GM21717 (cell line): ENCODE data around the gene ARHGAP40.

ENCODE experiments used
- ATAC-seq: cut with Tn5 transposase; IDR thresholded peaks from one replicate; pipeline ENCODE4 v1.9.1; 2021; ENCODE audit warnings: mild to moderate bottlenecking, moderate library complexity; ENCODE audit not compliant: unreplicated experiment

ARHGAP40 gene

DNA sequence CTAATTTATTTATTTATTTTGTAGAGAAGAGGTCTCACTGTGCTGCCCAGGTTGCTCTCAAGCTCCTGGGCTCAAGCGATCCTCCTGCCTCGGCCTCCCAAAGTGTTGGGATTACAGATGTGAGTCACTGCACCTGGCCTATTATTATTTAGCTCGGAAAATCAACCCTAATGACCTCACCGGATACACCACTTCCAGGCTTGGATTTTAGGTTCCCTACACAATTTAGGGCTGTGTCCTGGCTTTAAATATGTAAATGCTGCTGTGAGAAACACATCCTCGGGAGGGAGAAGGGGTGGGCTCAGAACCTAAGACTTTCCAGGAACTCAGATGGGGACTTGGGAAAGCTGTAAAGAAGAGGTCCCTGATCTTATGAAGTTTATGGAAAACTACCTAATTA lies 71.7 kb downstream of the ARHGAP40 start:
- ATAC-seq: no peak

DNA sequence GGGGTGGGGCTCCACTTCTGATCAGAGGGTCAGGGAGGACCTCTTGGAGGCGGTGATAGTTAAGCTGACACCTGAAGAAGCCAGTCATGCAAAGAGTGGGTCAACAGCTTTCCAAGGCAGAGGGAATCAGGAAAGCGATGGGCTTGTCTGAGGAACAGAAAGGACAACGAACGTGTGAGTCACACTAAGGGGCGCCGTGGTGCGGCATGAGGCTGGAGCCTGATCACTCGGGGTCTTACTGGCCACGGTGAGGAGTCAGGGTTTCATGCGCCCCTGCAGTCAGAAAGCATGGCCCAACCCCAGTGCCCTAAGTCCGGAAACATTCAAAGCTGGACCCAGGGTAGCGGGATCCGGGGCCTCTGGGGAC lies 72.1 kb downstream of the ARHGAP40 start:
- no peak for ATAC-seq

GRCh38 chr20:38674092-38674764 lies 72.6 kb downstream of the ARHGAP40 start:
- no peak for ATAC-seq

- no peak for ATAC-seq
Observed at GRCh38 chr20:38674765-38675133, 73.1 kb downstream of the ARHGAP40 start.

- ATAC-seq: no peak
Observed at GRCh38 chr20:38676576-38676975, 75.0 kb downstream of the ARHGAP40 start.

GRCh38 chr20:38680500-38681306 lies 79.1 kb downstream of the ARHGAP40 start:
- ATAC-seq: no peak

DNA sequence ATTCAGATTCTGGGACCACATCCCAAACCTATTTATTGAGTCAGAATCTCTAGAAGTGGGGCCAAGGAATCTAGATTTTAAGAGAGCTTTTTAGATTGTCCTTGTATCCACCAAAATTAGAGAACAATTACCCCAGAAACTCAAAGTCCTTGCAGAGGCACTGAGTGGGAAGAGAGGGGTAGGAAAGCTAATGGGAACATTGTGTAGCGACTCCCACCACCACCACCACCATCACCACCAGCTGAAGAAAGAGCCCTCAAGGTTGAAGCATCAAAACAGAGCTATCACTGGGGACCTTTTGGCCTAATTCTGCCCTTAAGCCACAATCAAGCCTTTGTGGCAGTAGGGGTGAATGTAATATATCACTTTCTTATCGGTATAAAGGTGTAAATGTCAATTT lies 83.7 kb downstream of the ARHGAP40 start:
- no peak for ATAC-seq

- ATAC-seq: no peak
Observed at GRCh38 chr20:38685853-38686473, 84.4 kb downstream of the ARHGAP40 start.

DNA sequence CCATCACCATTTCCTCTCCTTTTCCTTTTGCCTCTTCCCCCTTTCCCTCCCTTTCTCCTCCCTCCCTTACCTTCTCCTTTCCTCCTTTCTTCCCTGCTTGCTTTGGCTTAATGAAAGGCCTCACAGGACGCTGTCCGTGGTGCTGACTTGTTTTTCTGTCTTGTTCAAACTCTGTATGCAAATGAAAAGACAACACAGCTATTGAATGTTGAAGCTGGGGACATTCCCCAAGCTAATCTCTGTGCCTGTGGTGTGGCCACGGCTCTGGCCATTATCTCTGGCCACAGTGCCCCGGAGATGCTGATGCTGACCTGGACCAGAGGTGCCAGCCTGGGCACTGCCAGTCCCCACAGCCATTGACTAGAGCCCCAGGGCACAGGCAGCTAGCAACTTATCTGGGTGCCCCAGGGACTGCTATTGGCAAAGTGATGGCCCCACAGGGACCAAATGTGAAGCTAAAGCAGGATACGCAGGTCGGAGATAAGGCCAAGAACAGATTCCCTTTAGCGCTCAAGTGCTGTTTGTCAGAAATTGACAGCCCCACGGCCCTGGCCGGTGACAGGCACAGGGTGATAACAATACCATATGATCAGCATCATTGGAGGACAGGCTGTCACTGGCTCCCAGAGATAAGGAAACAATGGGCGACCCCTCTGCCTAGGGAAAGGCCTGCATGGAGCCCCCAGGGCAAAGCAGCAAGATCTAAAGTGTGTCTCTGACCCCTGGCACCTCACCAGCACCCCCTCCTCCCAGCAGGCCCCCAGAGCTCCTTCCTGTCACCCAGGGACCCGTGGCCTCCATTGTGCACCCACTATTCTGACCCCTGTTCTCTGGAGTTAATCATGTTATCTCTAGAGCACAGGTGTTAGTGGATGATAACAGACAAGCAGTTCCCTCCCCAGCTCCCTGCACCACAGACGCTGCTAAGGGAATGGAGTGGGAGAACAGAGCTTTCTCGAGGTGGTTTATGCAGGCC lies 91.1 kb downstream of the ARHGAP40 start:
- ATAC-seq: no peak

- no peak for ATAC-seq
Observed at GRCh38 chr20:38697306-38697705, 95.7 kb downstream of the ARHGAP40 start.

DNA sequence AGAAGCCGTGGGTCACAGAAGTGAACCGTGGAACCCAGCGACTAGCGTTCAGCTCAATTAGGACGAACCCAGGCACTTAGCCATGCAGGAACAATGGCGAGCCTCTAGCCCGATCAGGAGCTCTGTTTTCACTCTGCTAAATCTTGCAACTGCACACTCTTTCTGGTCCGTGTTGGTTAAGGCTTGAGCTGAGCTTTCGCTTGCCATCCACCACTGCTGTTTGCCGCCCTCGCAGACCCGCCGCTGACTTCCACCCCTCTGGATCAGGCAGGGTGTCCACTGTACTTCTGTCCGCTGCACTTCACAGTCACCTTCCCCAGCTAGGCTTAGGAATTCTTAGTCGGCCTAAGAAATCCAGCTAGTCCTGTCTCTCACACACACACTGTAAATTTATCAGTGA lies 96.9 kb downstream of the ARHGAP40 start:
- no peak for ATAC-seq

DNA sequence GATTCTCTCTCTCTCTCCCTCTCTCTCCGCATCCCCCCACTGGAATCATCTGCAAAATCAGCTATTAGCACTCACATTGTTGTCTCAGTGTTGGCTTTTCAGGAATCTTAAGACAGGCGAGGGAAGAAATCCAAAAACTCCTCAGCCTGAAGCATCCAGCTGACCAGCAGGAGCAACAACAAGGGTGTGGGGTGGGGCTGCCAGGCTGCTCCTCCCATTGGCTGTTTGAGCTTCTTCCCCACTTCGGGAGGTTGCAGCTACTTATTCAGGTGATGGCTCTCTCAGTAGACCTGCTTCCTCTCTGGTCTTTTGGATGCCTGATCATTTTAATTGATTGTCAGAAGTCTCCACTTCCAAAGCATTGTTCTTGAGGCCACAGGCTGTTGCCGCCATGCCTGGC lies 98.5 kb downstream of the ARHGAP40 start:
- no peak for ATAC-seq
